CD4-positive, alpha-beta T cell treated with Interleukin-4 for 1 hour (primary cell): ENCODE results near the gene EYS.
"Not testable (repeated sequence)": the region's sequence is repeated elsewhere in the genome, so short reads cannot be mapped to it uniquely, and the experiment has no call there.

Experiments used
- DNase-seq, 2 donors: peaks; one replicate each; pipeline ENCODE4 v3.0.0-alpha.2; 2020 to 2022

The EYS gene

DNA sequence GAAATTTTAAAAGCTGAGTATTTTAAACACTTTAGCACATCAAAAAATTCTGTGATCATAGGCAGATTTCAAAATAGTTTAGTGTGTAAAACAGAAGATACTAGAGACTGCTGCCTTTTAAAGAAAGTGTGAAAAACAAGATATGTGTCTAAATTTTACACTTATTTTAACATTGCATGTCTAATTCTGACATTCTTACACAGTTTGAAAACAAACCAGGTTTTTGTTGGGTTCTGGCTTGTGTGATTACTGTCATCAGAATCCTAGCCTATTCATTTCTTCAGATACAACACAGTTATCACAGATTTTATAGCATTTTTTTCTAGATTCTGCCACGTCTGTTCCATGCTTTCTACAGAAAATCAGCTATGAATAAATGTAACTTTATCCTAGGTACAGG, 257.1 kb downstream of the EYS start:
- DNase-seq, result no peak

DNA sequence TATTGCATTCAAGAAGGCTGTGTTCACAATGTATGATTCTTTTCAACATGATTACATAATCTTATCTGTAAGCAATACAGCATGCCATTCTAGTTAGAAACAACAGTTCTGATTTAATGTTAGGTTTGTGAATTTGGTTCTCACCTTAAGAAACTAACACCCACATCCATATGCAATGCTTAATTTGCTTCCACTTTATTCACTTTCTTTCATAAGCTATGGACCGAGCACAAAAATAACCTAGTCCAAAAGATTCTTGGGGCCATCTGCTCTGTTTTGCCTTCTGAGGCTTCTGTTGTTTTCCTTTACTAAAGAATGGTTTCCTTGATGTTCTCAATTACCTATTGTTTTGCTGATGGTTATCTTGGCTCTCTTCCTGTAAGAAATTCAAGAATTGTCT, 258.2 kb downstream of the EYS start:
- DNase-seq, result no peak

- DNase-seq, result no peak
Observed at GRCh38 chr6:65436281-65436680, 270.7 kb downstream of the EYS start.

DNA sequence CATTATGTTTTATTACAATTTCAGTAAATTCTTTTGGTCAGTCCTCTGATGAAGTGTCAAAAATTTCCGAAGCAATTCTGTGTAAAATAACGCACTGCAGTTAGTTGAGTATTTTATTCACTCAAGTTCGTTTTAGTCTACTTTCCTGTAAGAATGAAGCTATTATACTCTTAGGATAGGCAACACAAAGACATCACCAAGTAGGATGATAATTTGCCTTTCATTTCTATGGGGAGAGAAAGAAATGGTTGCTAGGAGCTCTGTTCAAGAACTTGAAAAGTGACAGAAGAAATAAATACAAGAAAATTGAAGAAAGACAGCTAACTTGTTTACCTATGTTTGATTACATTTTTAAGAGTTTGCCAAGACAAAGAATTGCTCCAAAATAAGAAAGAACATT, 290.4 kb downstream of the EYS start:
- no peak for DNase-seq

DNA sequence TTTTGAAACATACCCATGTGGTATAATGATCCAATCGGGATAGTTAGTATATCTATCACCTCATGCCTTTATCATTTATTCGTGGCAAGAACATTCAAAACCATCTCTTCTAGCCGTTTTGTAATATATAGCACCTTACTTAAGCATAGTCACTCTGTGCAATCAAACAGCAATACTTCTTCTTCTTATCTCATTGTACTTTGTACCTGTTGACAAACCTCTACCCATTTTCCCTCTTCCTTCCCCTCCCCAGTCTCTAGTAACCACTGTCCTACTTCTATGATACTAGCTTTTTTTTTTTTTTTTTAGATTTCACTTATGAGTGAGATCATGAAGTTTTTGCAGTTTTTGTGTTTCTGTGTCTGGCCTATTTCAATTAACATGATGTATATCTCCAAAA, 296.7 kb downstream of the EYS start:
- DNase-seq, result no peak

DNA sequence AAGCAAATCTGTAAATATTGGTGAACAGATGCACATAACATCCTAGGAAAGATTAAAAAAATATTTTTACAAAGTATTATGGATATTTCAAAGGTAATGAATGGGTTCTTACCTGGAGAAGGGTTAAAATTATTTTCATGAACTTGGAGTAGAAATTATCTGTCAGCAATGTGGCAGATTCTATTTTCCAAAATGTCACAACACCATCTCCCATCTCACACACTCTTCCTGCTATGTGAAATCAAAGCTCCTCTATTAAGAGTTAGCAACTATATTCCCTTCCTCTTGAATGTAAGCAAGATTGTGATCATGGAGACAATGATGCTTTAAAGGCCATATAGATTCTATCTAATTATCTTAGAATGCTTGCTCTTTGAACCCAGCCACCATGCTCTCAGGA, 304.5 kb downstream of the EYS start:
- no peak for DNase-seq

- DNase-seq, result no peak
Observed at GRCh38 chr6:65399355-65400084, 307.5 kb downstream of the EYS start.

- DNase-seq, result no peak
Observed at GRCh38 chr6:65398851-65399250, 308.2 kb downstream of the EYS start.

DNA sequence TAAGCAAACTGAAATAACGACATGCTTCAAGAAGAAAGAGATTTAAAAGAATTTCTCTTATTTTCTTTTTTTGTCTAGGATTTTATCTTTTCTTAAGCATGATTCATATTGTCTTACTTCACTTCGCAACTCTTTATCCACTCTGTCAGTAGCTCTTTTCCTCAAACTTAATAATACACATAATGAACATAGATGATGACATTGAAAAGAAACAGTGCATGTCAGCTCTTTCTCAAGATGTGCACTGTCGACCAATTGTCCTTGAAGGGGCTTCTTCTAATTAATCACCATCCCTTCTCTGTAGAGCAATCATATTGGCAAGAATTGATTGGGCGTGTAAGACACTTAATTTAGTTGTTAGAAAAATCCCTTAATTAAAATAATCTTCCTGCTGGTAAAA, 356.5 kb downstream of the EYS start:
- no peak for DNase-seq

GRCh38 chr6:65302655-65303054, 404.4 kb downstream of the EYS start:
- not testable (repeated sequence) for DNase-seq

GRCh38 chr6:65299236-65299635, 407.8 kb downstream of the EYS start:
- DNase-seq, result no peak

GRCh38 chr6:65295812-65296211, 411.2 kb downstream of the EYS start:
- no peak for DNase-seq

- DNase-seq, result no peak
Observed at GRCh38 chr6:65289491-65289890, 417.5 kb downstream of the EYS start.

GRCh38 chr6:65285275-65285674, 421.8 kb downstream of the EYS start:
- no peak for DNase-seq

DNA sequence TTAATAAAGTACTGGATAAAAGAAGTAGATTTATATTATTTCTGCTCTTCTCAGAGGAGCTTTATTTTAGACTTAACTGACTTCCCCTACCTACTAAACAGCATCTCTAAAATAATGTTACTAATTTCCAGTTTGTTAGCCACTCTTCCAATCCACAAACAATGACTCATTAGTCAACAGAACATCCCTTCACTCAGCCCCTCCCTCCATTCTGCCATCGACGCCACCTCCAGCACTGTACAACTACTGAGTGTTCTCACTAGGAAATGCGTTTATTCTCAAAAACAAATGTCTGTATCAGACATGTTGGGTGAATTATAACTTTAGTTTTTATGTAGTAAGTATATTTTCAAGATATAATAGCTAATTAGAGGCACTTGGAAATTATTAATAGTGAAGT, 427.0 kb downstream of the EYS start:
- DNase-seq, result no peak

DNA sequence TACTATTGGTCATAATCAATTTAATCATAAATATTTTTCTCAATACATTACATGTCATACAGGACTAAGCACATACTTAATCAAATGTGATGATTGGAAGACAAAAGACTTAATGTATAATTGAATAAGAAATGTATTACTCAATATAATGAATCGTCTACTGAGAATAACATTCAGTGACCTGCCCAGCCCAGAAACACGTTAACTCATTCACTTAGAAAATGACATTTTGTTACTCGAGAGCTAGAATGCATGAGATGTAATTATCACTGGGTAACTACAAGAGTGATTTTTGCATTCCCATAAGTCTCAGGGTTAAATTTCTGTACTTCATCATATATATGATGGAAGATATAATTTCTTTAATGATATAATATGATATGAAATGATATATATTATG, 444.8 kb downstream of the EYS start:
- no peak for DNase-seq

GRCh38 chr6:65259982-65260381, 447.0 kb downstream of the EYS start:
- no peak for DNase-seq

DNA sequence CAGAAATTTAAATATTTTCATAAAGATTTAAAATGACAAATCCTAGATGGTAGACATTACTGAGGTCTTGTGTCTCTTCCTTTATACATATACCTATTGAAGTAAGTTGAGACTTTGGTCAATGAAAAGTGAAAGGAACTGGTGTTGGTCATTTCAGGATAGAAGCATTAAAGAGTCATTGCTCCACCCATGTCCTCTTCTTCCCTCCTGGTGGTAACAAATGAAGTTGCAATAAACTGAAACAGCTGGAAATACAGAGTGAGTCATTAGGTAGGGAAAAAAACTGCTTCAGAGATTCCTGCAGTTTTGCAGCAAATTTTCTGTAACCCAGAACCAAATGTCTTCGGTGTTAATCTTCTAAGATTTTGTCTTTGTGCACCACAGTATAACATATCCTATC, 448.0 kb downstream of the EYS start:
- no peak for DNase-seq

GRCh38 chr6:65253041-65253440, 454.0 kb downstream of the EYS start:
- no peak for DNase-seq

- DNase-seq, result no peak
Observed at GRCh38 chr6:65248101-65248610, 458.9 kb downstream of the EYS start.

- no peak for DNase-seq
Observed at GRCh38 chr6:65231616-65232015, 475.4 kb downstream of the EYS start.

DNA sequence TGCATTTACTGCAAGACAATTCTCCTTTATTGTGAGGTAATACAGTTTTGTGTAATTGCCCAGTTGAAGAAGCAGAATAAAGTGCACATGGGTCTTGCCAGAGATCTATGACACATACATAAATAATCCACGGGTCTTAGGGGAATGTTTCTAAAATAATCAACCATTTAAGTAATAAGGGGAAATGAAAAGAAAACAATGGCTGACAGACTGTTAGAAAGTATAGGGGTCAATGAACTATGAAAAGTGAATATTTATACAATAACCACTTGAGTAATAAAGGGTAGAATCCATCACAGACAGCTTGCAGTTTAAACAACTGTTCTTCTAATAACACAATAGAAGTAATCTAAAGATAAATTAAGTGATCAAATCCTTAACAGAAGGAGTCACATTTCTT, 477.2 kb downstream of the EYS start:
- DNase-seq, result no peak

- DNase-seq, result no peak
Observed at GRCh38 chr6:65221153-65221552, 485.9 kb downstream of the EYS start.

GRCh38 chr6:65202738-65203137, 504.3 kb downstream of the EYS start:
- no peak for DNase-seq

GRCh38 chr6:65199683-65200082, 507.3 kb downstream of the EYS start:
- no peak for DNase-seq
